ENCODE data around the gene IL17RA.

DNA sequence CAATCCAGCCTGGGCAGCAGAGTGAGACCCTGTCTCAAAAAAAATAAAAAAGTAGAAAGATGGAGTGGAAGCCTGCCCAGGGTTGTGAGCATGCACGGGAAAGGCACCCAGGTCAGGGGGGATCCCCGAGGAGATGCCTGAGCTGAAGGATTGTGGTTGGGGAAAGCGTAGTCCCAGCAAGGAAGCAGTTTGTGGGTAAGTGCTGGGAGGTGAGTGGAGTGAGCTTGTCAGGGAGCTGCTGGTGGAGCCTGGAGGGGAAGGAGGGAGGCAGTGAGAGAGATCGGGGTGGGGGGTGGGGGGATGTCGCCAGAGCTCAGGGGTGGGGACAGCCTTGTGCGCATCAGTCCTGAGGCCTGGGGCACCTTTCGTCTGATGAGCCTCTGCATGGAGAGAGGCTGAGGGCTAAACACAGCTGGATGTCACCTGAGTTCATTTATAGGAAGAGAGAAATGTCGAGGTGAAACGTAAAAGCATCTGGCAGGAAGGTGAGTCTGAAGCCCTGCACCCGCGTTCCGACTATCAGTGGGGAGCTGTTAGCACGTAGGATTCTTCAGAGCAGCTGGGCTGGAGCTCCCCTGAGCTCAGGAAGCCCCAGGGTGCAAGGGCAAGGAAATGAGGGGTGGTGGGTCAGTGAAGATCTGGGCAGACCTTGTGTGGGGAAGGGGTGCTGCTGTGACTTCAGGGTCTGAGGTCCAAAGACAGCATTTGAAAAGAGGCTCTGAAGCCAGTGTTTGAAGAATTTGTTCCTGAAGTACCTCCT, 26.2 kb downstream of the IL17RA start:
- TF ChIP-seq, protein P1, sequence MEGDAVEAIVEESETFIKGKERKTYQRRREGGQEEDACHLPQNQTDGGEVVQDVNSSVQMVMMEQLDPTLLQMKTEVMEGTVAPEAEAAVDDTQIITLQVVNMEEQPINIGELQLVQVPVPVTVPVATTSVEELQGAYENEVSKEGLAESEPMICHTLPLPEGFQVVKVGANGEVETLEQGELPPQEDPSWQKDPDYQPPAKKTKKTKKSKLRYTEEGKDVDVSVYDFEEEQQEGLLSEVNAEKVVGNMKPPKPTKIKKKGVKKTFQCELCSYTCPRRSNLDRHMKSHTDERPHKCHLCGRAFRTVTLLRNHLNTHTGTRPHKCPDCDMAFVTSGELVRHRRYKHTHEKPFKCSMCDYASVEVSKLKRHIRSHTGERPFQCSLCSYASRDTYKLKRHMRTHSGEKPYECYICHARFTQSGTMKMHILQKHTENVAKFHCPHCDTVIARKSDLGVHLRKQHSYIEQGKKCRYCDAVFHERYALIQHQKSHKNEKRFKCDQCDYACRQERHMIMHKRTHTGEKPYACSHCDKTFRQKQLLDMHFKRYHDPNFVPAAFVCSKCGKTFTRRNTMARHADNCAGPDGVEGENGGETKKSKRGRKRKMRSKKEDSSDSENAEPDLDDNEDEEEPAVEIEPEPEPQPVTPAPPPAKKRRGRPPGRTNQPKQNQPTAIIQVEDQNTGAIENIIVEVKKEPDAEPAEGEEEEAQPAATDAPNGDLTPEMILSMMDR (IDR thresholded peaks at IDR 0.05; ENCODE audit: low read length): no peak
- TF ChIP-seq EZH2phosphoT487 (IDR thresholded peaks at IDR 0.05; ENCODE audit: low read length) (no peak), EZH2 (optimal IDR thresholded peaks at IDR 0.05; ENCODE audit: low read depth, low read length) (no peak)
